Measurements from ENCODE around the gene NR4A2. TPM values are rescaled to one million over a fixed set of nuclear protein-coding genes. Genes with fewer than 3 reads are reported as not detected.

The NR4A2 gene
- total RNA-seq, 1 experiment from 2014 or later: 0.66 TPM

GRCh38 chr2:156279446-156280150 lies 52.9 kb downstream of the NR4A2 start (continued):
- no peak for TF ChIP-seq FOXK1 (CRISPR knock-in tag; IDR thresholded peaks at IDR 0.05)
- TF ChIP-seq IRF2 (CRISPR knock-in tag; IDR thresholded peaks at IDR 0.05; ENCODE audit: borderline replicate concordance, low read depth): no peak
- TF ChIP-seq PRRX2 (CRISPR knock-in tag; IDR thresholded peaks at IDR 0.05): no peak
- TF ChIP-seq ATF3 (CRISPR knock-in tag; conservative IDR thresholded peaks at IDR 0.05): no peak
- TF ChIP-seq, protein P1, sequence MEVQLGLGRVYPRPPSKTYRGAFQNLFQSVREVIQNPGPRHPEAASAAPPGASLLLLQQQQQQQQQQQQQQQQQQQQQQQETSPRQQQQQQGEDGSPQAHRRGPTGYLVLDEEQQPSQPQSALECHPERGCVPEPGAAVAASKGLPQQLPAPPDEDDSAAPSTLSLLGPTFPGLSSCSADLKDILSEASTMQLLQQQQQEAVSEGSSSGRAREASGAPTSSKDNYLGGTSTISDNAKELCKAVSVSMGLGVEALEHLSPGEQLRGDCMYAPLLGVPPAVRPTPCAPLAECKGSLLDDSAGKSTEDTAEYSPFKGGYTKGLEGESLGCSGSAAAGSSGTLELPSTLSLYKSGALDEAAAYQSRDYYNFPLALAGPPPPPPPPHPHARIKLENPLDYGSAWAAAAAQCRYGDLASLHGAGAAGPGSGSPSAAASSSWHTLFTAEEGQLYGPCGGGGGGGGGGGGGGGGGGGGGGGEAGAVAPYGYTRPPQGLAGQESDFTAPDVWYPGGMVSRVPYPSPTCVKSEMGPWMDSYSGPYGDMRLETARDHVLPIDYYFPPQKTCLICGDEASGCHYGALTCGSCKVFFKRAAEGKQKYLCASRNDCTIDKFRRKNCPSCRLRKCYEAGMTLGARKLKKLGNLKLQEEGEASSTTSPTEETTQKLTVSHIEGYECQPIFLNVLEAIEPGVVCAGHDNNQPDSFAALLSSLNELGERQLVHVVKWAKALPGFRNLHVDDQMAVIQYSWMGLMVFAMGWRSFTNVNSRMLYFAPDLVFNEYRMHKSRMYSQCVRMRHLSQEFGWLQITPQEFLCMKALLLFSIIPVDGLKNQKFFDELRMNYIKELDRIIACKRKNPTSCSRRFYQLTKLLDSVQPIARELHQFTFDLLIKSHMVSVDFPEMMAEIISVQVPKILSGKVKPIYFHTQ (CRISPR knock-in tag; IDR thresholded peaks at IDR 0.05): no peak
- TF ChIP-seq OVOL2 (CRISPR knock-in tag; IDR thresholded peaks at IDR 0.05; ENCODE audit: borderline replicate concordance): no peak
- TF ChIP-seq ZNF512 (CRISPR knock-in tag; IDR thresholded peaks at IDR 0.05; ENCODE audit: borderline replicate concordance): no peak
- no peak for TF ChIP-seq JUN (CRISPR knock-in tag; IDR thresholded peaks at IDR 0.05)
- no peak for TF ChIP-seq ZNF263 (CRISPR knock-in tag; IDR thresholded peaks at IDR 0.05; ENCODE audit: low read depth)
- no peak for TF ChIP-seq ZNF138 (CRISPR knock-in tag; conservative IDR thresholded peaks at IDR 0.05)

Other genes with a start within 250 kb of the NR4A2 start
- gene GPD2, start 103.7 kb upstream of the NR4A2 start, total RNA-seq (2021): 29.7 to 32.5 TPM (median 32.2 TPM) in 3 replicates